B cell (primary cell): ENCODE results near the gene CLCN5. TPM values are rescaled to one million over a fixed set of nuclear protein-coding genes. Genes with fewer than 3 reads are reported as not detected.

Experiments used
- ATAC-seq: fragments of 200-7000 bp; cut with Tn5 transposase; one replicate; pipeline ENCODE4 v1.10.0; 2021; ENCODE audit warnings: low read depth, mild to moderate bottlenecking, moderate number of reproducible peaks, moderate library complexity
- CTCF ChIA-PET: fragments of 350-600 bp; sonication (Branson Sonifier 250); formaldehyde crosslinking; loops from one replicate; lab custom pipeline; 2021; ENCODE audit warnings: antibody characterized with exemption, inconsistent platforms; lab: Charles Lee
- POLR2A ChIA-PET: fragments of 350-600 bp; sonication (Branson Sonifier 250); formaldehyde crosslinking; loops from one replicate; lab custom pipeline; 2021; ENCODE audit warnings: antibody characterized with exemption; lab: Charles Lee
- DNase-seq: peaks from one replicate; pipeline ENCODE4 v3.0.0; 2013
- H2AFZ ChIP-seq: 2 replicates; pipeline ENCODE4 v1.6.1; 2012; ENCODE audit warnings: mild to moderate bottlenecking, low read depth, low read length; ENCODE audit not compliant: insufficient read depth, poor library complexity, severe bottlenecking
- H3K27ac ChIP-seq, 2 donors: 1 replicate in 1 of 2; 2 replicates in 1 of 2; pipeline ENCODE4 v1.5.1; 2012 to 2013; ENCODE audit warnings: low read length in 2 of 2, mild to moderate bottlenecking in 2 of 2, moderate library complexity in 1 of 2
- H3K27me3 ChIP-seq, 4 experiments: fragments of 200-600 bp in 1 of 4; sonication (generic) in 1 of 4; replicated peaks in 1 of 4; 1 replicate in 2 of 4; 2 replicates in 2 of 4; pipeline versions ENCODE4 v1.6.1 to v1.7.0; 2013 to 2016; ENCODE audit warnings: low read length in 3 of 4, mild to moderate bottlenecking in 2 of 4, mixed read lengths in 1 of 4, moderate library complexity in 1 of 4; ENCODE audit not compliant: insufficient read depth in 4 of 4, control insufficient read depth in 3 of 4; ENCODE audit errors: control extremely low read depth in 1 of 4
- H3K36me3 ChIP-seq, 2 experiments: replicated peaks in 1 of 2; 1 replicate in 1 of 2; 2 replicates in 1 of 2; pipeline versions ENCODE4 v1.6.1 to v1.7.1; 2013; ENCODE audit warnings: low read length in 1 of 2; ENCODE audit not compliant: insufficient read depth in 2 of 2, control insufficient read depth in 1 of 2; ENCODE audit errors: control extremely low read depth in 1 of 2, extremely low read depth in 1 of 2
- H3K4me1 ChIP-seq, 2 donors: fragments of 200-600 bp in 1 of 2; sonication (generic) in 1 of 2; 1 replicate in 1 of 2; 2 replicates in 1 of 2; pipeline versions ENCODE4 v1.5.1 to v1.6.1; 2013 to 2017; ENCODE audit warnings: low read length in 2 of 2; ENCODE audit not compliant: control insufficient read depth in 2 of 2, insufficient read depth in 2 of 2
- H3K4me2 ChIP-seq: replicated peaks from 2 replicates; pipeline ENCODE3; 2012; ENCODE audit warnings: mild to moderate bottlenecking, low read depth, low read length; ENCODE audit not compliant: poor library complexity, severe bottlenecking
- H3K4me3 ChIP-seq, 5 experiments: fragments of 200-600 bp in 1 of 5; sonication (generic) in 1 of 5; 1 replicate in 3 of 5; 2 replicates in 2 of 5; pipeline versions ENCODE4 v1.5.1 to v1.7.0; 2011 to 2016; ENCODE audit warnings: low read length in 4 of 5, mild to moderate bottlenecking in 4 of 5, low read depth in 2 of 5, control low read depth in 1 of 5, moderate library complexity in 1 of 5; ENCODE audit not compliant: insufficient read depth in 1 of 5; ENCODE audit errors: control extremely low read depth in 1 of 5, extremely low read depth in 1 of 5
- H3K79me2 ChIP-seq: fragments of 200-600 bp; sonication (generic); one replicate; pipeline ENCODE4 v1.6.0; 2016; ENCODE audit warnings: low read length; ENCODE audit not compliant: control insufficient read depth, insufficient read depth
- H3K9ac ChIP-seq: fragments of 200-600 bp; sonication (generic); 2 replicates; pipeline ENCODE4 v1.6.1; 2017; ENCODE audit warnings: mild to moderate bottlenecking, low read length, moderate library complexity
- H3K9me3 ChIP-seq, 3 donors: one replicate each; pipeline versions ENCODE4 v1.6.1 to v1.7.1; 2013; ENCODE audit warnings: low read length in 2 of 3; ENCODE audit not compliant: control insufficient read depth in 2 of 3, insufficient read depth in 1 of 3; ENCODE audit errors: control extremely low read depth in 1 of 3
- H4K20me1 ChIP-seq: 2 replicates; pipeline ENCODE4 v1.6.0; 2012; ENCODE audit warnings: mild to moderate bottlenecking, low read length; ENCODE audit not compliant: insufficient read depth, control insufficient read depth, poor library complexity, severe bottlenecking
- H3K27ac Mint-ChIP-seq: one replicate; pipeline ENCODE4 v1.8.0; 2021; ENCODE audit warnings: mixed read lengths
- H3K27me3 Mint-ChIP-seq: one replicate; pipeline ENCODE4 v1.8.0; 2021; ENCODE audit warnings: mixed read lengths
- H3K4me1 Mint-ChIP-seq: one replicate; pipeline ENCODE4 v1.8.0; 2021; ENCODE audit warnings: mixed read lengths
- H3K4me3 Mint-ChIP-seq: one replicate; pipeline ENCODE4 v1.8.0; 2021; ENCODE audit warnings: mixed read lengths
- H3K9me3 Mint-ChIP-seq: one replicate; pipeline ENCODE4 v1.8.0; 2022; ENCODE audit warnings: mixed read lengths; ENCODE audit not compliant: insufficient read depth
- EZH2 ChIP-seq: IDR thresholded peaks from 2 replicates; pipeline ENCODE4 v1.6.1; 2012; ENCODE audit warnings: borderline replicate concordance, low read depth, mild to moderate bottlenecking, moderate library complexity, low read length; ENCODE audit not compliant: insufficient read depth, poor library complexity, severe bottlenecking
- WGBS: methylation state at CpG from one replicate; pipeline ENCODE4 v1.1.5; 2013; ENCODE audit warnings: missing lambda C conversion rate; ENCODE audit not compliant: insufficient coverage; 5-methylcytosine and 5-hydroxymethylcytosine counted together
- intact Hi-C: fragments of 100-400 bp; cut with micrococcal nuclease; formaldehyde crosslinking; loops from one replicate; pipeline ENCODE4 v1.10.0; 2022
- polyA plus RNA-seq: library from polyadenylated mRNA; depleted of rRNA; stranded (reverse); fragments of >200 nt; gene quantifications from 2 replicates; pipeline ENCODE4 v1.2.3, GENCODE V29; 2012
- total RNA-seq, 2 donors: library from RNA; stranded (reverse); fragments of 120-200 nt in 1 of 2; gene quantifications; 1 replicate in 1 of 2; 2 replicates in 1 of 2; pipeline versions ENCODE4 v1.2.3 to v1.2.4, GENCODE V29; 2013 to 2022
- TF ChIP-seq, protein P1 (sequence below): fragments of 200-600 bp; IDR thresholded peaks from one replicate; pipeline ENCODE4 v1.8.0; 2022; ENCODE audit warnings: antibody characterized with exemption, mild to moderate bottlenecking

The CLCN5 gene
- total and polyA plus RNA-seq, 2 donors (not counting 1 experiment from before 2014, with no cell fraction given) = 0.55 to 3.6 TPM

DNA sequence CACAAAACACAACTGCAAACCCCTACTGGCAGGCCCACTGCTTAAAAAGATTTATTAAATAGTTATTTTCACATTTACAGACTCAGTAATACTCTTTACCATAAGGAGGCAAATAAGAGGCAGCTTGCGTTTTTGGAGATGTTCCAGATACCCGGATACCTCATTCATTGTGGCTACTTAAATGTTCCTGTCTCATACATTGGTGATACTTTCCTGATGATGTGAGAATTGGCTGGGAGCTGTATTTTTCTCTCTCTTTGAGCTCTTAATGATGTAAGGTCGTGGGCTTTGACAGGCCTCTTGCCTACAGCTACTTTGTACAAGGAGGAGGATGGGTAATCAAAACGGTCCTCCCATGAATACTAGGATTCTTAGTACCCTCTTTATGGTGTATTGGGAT is 176.9 kb downstream of the CLCN5 start:
- Histone ChIP-seq H3K36me3 (no peaks in the 10 kb centered on the region), H3K4me3 (no peak overlapping the region), H3K79me2 (no peaks in the 10 kb centered on the region), H2AFZ (no peak overlapping the region), H3K9me3 (no peaks in the 10 kb centered on the region), H4K20me1 (no peaks in the 10 kb centered on the region), H3K27ac (no peak overlapping the region), H3K9ac (no peak overlapping the region), H3K27me3 (no peaks in the 10 kb centered on the region), H3K4me1 (no peaks in the 10 kb centered on the region), H3K4me2 (no peak overlapping the region)
- Mint-ChIP-seq H3K4me3 (no peak overlapping the region), H3K9me3 (no peaks in the 10 kb centered on the region), H3K4me1 (peaks cover 2% of the 10 kb centered on the region), H3K27ac (no peak overlapping the region), H3K27me3 (no peaks in the 10 kb centered on the region)
- ChIA-PET CTCF (interaction anchor here (1.6 to 2.2 kb wide), 2 partner anchors 10 to 480 kb away, joined by 4 to 7 read pairs; no protein-coding TSS in a partner anchor), POLR2A (no interaction called here)
- no CpG with 5 or more reads among the region's 4 CpGs for WGBS
- TF ChIP-seq EZH2 = no peak
- TF ChIP-seq, protein P1, sequence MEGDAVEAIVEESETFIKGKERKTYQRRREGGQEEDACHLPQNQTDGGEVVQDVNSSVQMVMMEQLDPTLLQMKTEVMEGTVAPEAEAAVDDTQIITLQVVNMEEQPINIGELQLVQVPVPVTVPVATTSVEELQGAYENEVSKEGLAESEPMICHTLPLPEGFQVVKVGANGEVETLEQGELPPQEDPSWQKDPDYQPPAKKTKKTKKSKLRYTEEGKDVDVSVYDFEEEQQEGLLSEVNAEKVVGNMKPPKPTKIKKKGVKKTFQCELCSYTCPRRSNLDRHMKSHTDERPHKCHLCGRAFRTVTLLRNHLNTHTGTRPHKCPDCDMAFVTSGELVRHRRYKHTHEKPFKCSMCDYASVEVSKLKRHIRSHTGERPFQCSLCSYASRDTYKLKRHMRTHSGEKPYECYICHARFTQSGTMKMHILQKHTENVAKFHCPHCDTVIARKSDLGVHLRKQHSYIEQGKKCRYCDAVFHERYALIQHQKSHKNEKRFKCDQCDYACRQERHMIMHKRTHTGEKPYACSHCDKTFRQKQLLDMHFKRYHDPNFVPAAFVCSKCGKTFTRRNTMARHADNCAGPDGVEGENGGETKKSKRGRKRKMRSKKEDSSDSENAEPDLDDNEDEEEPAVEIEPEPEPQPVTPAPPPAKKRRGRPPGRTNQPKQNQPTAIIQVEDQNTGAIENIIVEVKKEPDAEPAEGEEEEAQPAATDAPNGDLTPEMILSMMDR = no peak
- ATAC-seq = no peak
- intact Hi-C loops = no loop called here
- no peak for DNase-seq

DNA sequence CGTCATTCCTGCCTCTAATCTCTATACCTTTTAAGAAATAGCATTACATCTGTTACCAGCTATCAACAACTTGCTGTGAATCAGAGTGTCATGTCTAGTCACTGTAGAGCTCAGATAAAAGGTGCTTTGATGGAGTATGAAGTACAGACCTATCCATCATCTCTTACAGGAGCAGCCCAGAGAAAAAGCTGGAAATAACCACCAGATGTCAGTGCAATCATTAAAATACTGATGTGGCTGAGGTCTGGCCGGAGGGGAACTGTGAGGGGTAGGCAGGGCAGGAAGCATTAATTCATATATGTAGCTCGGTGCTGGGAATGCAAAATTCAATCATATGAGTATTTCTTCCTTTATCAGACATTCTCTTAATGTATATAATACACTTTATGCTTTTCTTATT is 177.8 kb downstream of the CLCN5 start:
- intact Hi-C loops = no loop called here
- Histone ChIP-seq H3K4me2 (no peak overlapping the region), H3K4me1 (no peaks in the 10 kb centered on the region), H3K27me3 (no peaks in the 10 kb centered on the region), H3K4me3 (no peak overlapping the region), H3K9me3 (no peaks in the 10 kb centered on the region), H3K36me3 (no peaks in the 10 kb centered on the region), H4K20me1 (no peaks in the 10 kb centered on the region), H3K27ac (no peak overlapping the region), H3K9ac (no peak overlapping the region), H2AFZ (no peak overlapping the region), H3K79me2 (no peaks in the 10 kb centered on the region)
- Mint-ChIP-seq H3K4me1 (peaks cover 2% of the 10 kb centered on the region), H3K27ac (no peak overlapping the region), H3K27me3 (no peaks in the 10 kb centered on the region), H3K4me3 (no peak overlapping the region), H3K9me3 (no peaks in the 10 kb centered on the region)
- WGBS = no CpG with 5 or more reads among the region's 3 CpGs
- ChIA-PET POLR2A (no interaction called here), CTCF (interaction anchor here (0.7 to 1.6 kb wide), 6 partner anchors 11 to 484 kb away, joined by 3 to 8 read pairs (median 3); partner anchors contain the start of gene CCNB3)
- DNase-seq = peak; percentile 29
- no peak for ATAC-seq
- TF ChIP-seq EZH2 = no peak
- TF ChIP-seq, protein P1 = peak; percentile 22
